ENCODE data around the gene ZNF580.

GRCh38 chr19:55602104-55603001 lies 38.4 kb upstream of the ZNF580 start:
- TF ChIP-seq MAX (IDR thresholded peaks at IDR 0.05) (no peak), FOXM1 (IDR thresholded peaks at IDR 0.05; ENCODE audit: borderline replicate concordance, low read depth) (no peak), CREB1 (IDR thresholded peaks at IDR 0.05; ENCODE audit: low read depth) (no peak), YY1 (IDR thresholded peaks at IDR 0.05; ENCODE audit: low read depth) (no peak), ZBTB7A (IDR thresholded peaks at IDR 0.05; ENCODE audit: low read depth) (no peak), CEBPB (IDR thresholded peaks at IDR 0.05) (no peak), REST (IDR thresholded peaks at IDR 0.05; ENCODE audit: low read depth) (no peak), EP300 (IDR thresholded peaks at IDR 0.05; ENCODE audit: borderline replicate concordance) (no peak), RAD21 (IDR thresholded peaks at IDR 0.05; ENCODE audit: low read depth) (no peak), TEAD4 (IDR thresholded peaks at IDR 0.05) (no peak)

Data from Ishikawa (cell line).